Osteoblast (primary cell): ENCODE data around the gene DLG4. TPM values are rescaled to one million over a fixed set of nuclear protein-coding genes. Genes with fewer than 3 reads are reported as not detected.

Source experiments
- DNase-seq: peaks from one replicate; pipeline ENCODE4 v3.0.0; 2011; ENCODE audit warnings: low spot score, mixed read lengths; ENCODE audit not compliant: insufficient read length; ENCODE audit errors: missing footprints
- H2AFZ ChIP-seq: 2 replicates; pipeline ENCODE4 v1.6.0; 2011; ENCODE audit warnings: mild to moderate bottlenecking, low read length
- H3K27ac ChIP-seq: 2 replicates; pipeline ENCODE4 v1.5.1; 2011; ENCODE audit warnings: mild to moderate bottlenecking, low read depth, low read length, moderate library complexity
- H3K27me3 ChIP-seq: 2 replicates; pipeline ENCODE4 v1.6.0; 2012; ENCODE audit warnings: mild to moderate bottlenecking, control low read depth, inconsistent platforms, low read length, moderate library complexity; ENCODE audit not compliant: insufficient read depth
- H3K36me3 ChIP-seq: 2 replicates; pipeline ENCODE4 v1.5.1; 2011; ENCODE audit warnings: mild to moderate bottlenecking, low read length, control low read depth, moderate library complexity; ENCODE audit not compliant: insufficient read depth
- H3K4me1 ChIP-seq: 2 replicates; pipeline ENCODE4 v1.5.1; 2011; ENCODE audit warnings: mild to moderate bottlenecking, low read length, control low read depth, moderate library complexity; ENCODE audit not compliant: insufficient read depth
- H3K4me2 ChIP-seq: 2 replicates; pipeline ENCODE4 v1.6.0; 2011; ENCODE audit warnings: mild to moderate bottlenecking, low read length; ENCODE audit not compliant: insufficient read depth
- H3K4me3 ChIP-seq: fragments of 200-600 bp; sonication (generic); 3 replicates; pipeline ENCODE4 v1.5.1; 2012; ENCODE audit warnings: mild to moderate bottlenecking, low read length, inconsistent platforms; ENCODE audit not compliant: insufficient read depth
- H3K79me2 ChIP-seq: 2 replicates; pipeline ENCODE4 v1.6.0; 2012; ENCODE audit warnings: mild to moderate bottlenecking, low read length, control low read depth, inconsistent platforms; ENCODE audit not compliant: insufficient read depth
- H3K9me3 ChIP-seq: 2 replicates; pipeline ENCODE4 v1.5.1; 2011; ENCODE audit warnings: low read depth, low read length, control low read depth
- H4K20me1 ChIP-seq: 2 replicates; pipeline ENCODE4 v1.6.0; 2012; ENCODE audit warnings: mild to moderate bottlenecking, low read length, control low read depth; ENCODE audit not compliant: insufficient read depth
- total RNA-seq: library from RNA; depleted of rRNA; stranded (reverse); fragments of >200 nt; gene quantifications from 2 replicates; pipeline ENCODE4 v1.2.3, GENCODE V29; 2012
- TF ChIP-seq, protein P1 (sequence below): IDR thresholded peaks from 2 replicates; pipeline ENCODE4 v1.5.1; 2011; ENCODE audit warnings: mild to moderate bottlenecking, low read depth, low read length, moderate library complexity; ENCODE audit errors: extremely low read depth

DLG4 gene
- total RNA-seq, 1 donor = 10.1 TPM

DNA sequence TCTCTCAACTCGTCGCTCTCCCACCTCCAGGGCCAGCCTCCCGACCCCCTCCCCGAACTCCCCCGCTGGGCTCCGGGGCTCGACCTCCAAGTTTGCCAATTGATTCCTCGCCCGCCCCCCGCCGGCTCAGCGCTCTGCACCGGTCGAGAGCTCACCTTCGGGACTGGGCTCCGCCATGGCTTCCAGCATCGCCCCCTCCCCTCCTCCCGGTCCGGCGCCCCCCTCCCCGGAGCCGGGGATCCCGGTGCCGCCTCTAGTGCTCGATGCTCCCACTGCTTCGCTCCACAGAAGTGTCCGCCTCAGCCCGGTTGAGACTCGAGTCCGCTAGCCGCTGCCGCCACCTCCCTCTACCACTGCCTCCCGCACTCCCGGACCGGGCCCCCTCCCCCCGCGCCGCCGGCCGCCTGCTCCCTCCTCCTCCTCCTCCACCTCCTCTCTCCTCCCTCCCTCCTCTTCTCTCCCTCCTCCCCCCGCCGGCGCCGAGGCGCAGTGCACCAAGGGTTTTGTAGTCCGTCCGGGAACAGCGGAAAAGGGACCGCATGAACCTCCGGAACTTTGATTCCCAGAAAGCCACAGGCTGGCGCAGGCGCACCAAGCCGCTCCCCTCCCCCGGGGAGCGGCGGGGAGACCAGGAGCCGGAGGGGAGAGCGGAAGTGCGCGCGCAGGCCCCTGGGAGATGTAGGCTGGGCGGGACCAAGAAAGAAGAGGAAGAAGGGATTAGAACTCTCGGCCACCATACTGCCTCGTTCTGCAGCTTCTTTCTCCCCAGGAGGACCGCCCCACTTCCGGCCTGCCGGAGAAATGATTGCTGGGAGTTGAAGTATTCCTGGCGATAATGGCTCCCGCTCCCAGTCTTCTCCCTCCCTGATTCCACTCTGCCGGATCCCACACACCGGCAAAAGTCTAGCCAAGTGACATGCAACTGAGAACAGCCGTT, 19.7 kb upstream of the DLG4 start, which contains the start of gene PHF23:
TSS of gene PHF23 (minus strand) at position 367 of the 937 bp plus-strand sequence. CDS start at position 189, 178 bp downstream.
- Histone ChIP-seq H3K4me3 (peak within 1 kb of the TSS; percentile 96), H3K4me1 (peaks cover 48% of the 10 kb centered on the region), H2AFZ (peak within 1 kb of the TSS; percentile 31), H3K9me3 (no peaks in the 10 kb centered on the region), H3K36me3 (peaks cover 50% of the 10 kb centered on the region), H3K4me2 (peak within 1 kb of the TSS; percentile 98), H3K79me2 (peaks cover 81% of the 10 kb centered on the region), H3K27ac (peak within 1 kb of the TSS; percentile 84), H4K20me1 (peaks cover 34% of the 10 kb centered on the region), H3K27me3 (no peaks in the 10 kb centered on the region)
- peak; percentile 100 for DNase-seq
- TF ChIP-seq, protein P1, sequence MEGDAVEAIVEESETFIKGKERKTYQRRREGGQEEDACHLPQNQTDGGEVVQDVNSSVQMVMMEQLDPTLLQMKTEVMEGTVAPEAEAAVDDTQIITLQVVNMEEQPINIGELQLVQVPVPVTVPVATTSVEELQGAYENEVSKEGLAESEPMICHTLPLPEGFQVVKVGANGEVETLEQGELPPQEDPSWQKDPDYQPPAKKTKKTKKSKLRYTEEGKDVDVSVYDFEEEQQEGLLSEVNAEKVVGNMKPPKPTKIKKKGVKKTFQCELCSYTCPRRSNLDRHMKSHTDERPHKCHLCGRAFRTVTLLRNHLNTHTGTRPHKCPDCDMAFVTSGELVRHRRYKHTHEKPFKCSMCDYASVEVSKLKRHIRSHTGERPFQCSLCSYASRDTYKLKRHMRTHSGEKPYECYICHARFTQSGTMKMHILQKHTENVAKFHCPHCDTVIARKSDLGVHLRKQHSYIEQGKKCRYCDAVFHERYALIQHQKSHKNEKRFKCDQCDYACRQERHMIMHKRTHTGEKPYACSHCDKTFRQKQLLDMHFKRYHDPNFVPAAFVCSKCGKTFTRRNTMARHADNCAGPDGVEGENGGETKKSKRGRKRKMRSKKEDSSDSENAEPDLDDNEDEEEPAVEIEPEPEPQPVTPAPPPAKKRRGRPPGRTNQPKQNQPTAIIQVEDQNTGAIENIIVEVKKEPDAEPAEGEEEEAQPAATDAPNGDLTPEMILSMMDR = no peak

DNA sequence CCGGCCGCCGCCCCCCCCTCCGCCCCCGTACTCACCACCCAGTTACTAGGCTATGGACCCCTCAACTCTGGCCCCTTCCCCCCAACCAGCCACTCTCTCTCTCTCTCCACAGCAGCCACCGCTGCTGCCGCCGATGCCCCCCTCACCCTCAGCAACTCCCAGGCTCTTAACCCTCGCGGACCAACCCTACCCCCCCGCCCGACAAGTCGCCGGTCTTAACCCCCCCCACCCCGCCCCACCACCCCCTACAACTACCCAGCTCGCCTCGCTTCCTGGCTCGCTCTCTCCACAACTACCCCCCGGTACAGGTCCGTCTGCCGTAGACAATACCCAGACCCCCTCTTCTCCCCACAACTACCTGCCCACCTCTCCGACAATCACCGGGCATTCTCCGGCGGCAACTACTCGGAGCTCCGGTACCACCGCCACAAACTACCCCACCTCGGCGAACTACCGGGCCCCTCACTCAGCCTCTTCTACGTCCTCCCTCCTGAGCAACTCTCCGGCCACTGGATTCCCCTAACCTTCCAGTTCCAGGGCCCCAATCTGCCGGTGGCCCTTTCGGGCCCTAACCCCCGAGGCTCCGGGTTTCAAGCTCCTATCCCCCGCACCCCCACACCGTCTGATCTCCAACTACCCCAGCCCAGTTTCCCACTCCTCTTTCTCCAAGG, 18.9 kb upstream of the DLG4 start:
- Histone ChIP-seq H3K4me2 (peak overlapping the region; percentile 69), H3K9me3 (no peaks in the 10 kb centered on the region), H3K4me3 (peak overlapping the region; percentile 96), H3K36me3 (peaks cover 42% of the 10 kb centered on the region), H4K20me1 (peaks cover 34% of the 10 kb centered on the region), H3K27ac (peak overlapping the region; percentile 75), H2AFZ (no peak overlapping the region), H3K27me3 (no peaks in the 10 kb centered on the region), H3K79me2 (peaks cover 81% of the 10 kb centered on the region), H3K4me1 (peaks cover 46% of the 10 kb centered on the region)
- TF ChIP-seq, protein P1 = no peak
- DNase-seq = peak; percentile 89

DNA sequence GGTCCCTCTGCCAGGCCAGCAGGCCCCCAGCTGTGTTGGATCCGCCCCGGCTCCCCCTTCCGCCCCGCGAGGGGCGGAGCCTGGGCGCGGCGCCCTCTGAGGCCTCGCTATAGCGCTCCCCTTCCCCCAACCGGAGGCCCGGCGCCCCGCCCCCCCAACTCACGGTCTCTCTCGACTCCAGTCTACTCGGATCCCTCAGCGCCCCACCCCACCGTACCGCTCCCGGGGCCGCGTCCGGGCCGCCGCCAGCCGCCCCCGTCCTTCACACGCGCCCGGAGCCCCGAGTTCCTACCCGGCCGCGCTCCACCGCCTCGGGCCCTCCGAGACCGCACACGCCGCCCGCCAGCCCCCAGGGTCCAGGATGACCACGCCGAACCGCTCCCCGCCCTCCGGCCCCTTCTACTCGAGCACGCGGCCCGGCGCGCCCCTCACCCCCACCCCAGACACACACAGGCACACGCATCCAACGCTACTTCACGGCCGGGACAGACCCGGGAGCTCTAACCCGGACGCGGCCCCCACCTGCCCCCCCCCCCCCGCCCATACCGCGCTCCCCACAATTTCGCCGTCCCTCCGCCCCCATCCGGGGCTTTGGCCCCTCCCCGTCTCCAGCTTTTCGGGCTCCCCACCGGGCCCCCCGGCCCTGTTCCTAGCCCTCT, 18.3 kb upstream of the DLG4 start:
- Histone ChIP-seq H3K4me3 (peak overlapping the region; percentile 96), H3K79me2 (peaks cover 83% of the 10 kb centered on the region), H3K27me3 (no peaks in the 10 kb centered on the region), H3K9me3 (no peaks in the 10 kb centered on the region), H3K4me2 (peak overlapping the region; percentile 78), H3K4me1 (peaks cover 44% of the 10 kb centered on the region), H4K20me1 (peaks cover 34% of the 10 kb centered on the region), H2AFZ (no peak overlapping the region), H3K36me3 (peaks cover 42% of the 10 kb centered on the region), H3K27ac (peak overlapping the region; percentile 17)
- peak; percentile 93 for DNase-seq
- TF ChIP-seq, protein P1 = no peak
